Measurements from ENCODE around the gene DCLRE1B.

Gene DCLRE1B

DNA sequence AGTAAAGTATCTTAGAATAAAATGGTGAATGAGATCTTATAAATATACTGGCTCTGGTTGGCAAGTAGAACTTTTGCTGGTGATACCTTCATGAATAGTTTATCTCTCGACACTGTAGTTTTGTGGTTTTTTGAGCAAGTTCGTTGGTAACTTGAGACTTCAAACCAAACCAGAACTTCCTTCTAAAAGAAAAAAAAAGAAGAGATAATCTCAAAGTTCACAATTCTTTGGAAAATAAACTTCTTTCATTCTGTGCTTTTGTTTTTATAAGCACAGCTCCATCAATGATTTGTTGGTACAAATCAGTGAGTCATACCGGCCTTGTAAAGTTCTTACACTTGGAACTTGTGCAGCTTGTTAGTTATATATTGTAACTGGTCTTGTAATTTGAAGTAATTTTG lies 26.3 kb downstream of the DCLRE1B start:
- TF ChIP-seq, protein P1, sequence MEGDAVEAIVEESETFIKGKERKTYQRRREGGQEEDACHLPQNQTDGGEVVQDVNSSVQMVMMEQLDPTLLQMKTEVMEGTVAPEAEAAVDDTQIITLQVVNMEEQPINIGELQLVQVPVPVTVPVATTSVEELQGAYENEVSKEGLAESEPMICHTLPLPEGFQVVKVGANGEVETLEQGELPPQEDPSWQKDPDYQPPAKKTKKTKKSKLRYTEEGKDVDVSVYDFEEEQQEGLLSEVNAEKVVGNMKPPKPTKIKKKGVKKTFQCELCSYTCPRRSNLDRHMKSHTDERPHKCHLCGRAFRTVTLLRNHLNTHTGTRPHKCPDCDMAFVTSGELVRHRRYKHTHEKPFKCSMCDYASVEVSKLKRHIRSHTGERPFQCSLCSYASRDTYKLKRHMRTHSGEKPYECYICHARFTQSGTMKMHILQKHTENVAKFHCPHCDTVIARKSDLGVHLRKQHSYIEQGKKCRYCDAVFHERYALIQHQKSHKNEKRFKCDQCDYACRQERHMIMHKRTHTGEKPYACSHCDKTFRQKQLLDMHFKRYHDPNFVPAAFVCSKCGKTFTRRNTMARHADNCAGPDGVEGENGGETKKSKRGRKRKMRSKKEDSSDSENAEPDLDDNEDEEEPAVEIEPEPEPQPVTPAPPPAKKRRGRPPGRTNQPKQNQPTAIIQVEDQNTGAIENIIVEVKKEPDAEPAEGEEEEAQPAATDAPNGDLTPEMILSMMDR (IDR thresholded peaks at IDR 0.05; ENCODE audit: insufficient read depth, missing control alignments), result no peak
- FAIRE-seq (no peak), DNase-seq (ENCODE audit: insufficient read length, low spot score) (no peak)

DNA sequence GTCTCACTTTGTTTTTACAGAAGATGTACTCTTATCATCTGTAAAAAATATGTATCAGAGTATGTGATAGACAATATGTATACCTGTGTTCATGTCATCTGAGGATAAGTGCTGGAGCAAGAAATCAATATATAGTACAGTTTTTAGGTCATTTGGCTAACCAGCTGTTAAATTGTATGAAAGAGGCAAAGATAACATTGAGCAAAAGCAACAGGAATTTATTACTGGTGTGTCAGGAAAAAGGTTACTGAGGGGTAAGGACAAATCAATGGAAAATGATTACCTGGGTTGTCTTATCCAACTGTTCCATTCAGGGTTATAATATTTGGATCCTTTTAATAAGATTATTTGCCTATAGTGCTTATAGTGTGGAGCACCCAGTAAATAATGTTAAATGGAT lies 28.9 kb downstream of the DCLRE1B start:
- DNase-seq (ENCODE audit: insufficient read length, low spot score) (no peak), FAIRE-seq (no peak)
- TF ChIP-seq, protein P1 (IDR thresholded peaks at IDR 0.05; ENCODE audit: insufficient read depth, missing control alignments), result no peak

DNA sequence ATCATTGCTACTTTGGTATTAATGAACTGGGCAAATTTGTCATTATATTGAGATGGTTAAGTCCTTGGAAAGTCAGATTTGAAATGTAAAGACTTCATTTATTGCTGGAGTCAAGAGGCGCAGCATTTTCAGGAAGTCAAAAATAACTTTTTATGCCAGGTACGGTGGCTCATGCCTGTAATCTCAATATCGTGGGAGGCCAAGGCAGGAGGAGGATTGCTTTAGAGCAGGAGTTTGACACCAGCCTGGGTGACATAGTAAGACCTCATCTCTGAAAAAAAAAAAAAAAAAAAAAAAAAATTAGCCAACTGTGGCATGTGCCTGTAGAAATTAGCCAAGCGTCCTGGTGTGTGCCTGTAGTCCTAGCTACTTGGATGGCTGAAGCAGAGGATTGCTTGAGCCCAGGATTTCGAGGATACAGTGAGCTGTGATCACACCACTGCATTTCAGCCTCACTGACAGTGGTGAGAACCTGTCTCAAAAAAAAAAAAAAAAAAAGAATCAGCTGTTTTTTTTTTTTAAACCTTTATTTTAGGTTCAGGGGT lies 29.5 kb downstream of the DCLRE1B start:
- no peak for FAIRE-seq
- TF ChIP-seq, protein P1 (IDR thresholded peaks at IDR 0.05; ENCODE audit: insufficient read depth, missing control alignments), result no peak
- no peak for DNase-seq (ENCODE audit: insufficient read length, low spot score)

DNA sequence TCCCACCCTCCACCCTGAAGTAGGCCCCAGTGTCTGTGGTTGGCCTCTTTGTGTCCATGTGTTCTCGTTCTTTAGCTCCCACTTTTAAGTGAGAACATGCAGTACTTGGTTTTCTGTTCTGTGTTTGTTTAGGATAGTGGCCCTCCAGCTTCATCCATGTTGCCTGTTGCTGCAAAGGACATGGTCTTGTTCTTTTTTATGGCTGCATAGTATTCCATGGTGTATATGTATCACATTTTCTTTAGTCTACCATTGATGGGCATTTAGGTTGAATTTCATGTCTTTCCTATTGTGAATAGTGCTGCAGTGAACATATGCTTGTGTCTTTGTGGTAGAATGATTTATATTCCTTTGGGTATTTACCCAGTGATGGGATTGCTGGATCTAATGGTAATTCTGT lies 30.1 kb downstream of the DCLRE1B start:
- FAIRE-seq, result no peak

DNA sequence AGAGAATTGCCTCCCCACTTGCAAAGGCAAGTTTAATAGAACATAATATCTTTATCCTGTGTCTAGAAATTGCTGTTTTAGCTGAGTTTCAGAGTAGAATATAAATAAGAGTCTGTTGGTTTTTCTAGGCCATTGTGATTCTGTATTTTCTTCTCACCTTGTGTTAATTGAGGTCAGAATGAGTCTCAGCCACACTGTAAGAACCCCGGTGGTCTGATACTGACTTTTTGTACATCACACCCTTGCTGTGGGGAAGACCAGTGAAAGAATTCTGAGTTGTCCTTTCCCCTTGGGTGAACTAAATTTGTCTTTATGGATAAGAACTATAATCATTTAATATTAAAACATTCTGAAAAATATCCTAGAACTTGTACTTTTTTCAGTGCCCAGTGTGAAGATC lies 30.8 kb downstream of the DCLRE1B start:
- TF ChIP-seq, protein P1 (IDR thresholded peaks at IDR 0.05; ENCODE audit: insufficient read depth, missing control alignments), result no peak
- DNase-seq (ENCODE audit: insufficient read length, low spot score) (no peak), FAIRE-seq (no peak)

More for the DNA sequence above, 30.1 kb downstream of the DCLRE1B start:
- no peak for DNase-seq (ENCODE audit: insufficient read length, low spot score)
- TF ChIP-seq, protein P1 (IDR thresholded peaks at IDR 0.05; ENCODE audit: insufficient read depth, missing control alignments), result no peak

DNA sequence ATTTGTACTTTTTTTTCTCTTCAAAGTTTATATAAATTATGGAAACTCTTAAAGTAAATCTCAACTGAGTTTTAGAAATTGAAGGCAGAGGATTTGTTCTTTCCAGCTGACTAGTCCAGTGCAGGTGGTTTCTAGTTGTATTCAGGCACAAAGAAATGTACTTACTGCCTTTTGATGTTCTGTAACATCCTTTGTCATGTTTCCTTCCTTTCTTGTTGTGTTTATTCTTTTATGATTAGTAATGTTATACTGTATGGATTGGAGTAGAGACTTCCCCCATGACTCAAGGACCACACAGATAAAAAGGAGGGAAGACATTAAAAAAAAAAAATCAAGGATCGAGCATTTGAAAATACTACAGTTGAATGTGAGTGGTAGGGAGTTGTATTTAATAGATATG lies 32.0 kb downstream of the DCLRE1B start:
- FAIRE-seq, result no peak
- DNase-seq (ENCODE audit: insufficient read length, low spot score), result no peak
- TF ChIP-seq, protein P1 (IDR thresholded peaks at IDR 0.05; ENCODE audit: insufficient read depth, missing control alignments), result no peak

DNA sequence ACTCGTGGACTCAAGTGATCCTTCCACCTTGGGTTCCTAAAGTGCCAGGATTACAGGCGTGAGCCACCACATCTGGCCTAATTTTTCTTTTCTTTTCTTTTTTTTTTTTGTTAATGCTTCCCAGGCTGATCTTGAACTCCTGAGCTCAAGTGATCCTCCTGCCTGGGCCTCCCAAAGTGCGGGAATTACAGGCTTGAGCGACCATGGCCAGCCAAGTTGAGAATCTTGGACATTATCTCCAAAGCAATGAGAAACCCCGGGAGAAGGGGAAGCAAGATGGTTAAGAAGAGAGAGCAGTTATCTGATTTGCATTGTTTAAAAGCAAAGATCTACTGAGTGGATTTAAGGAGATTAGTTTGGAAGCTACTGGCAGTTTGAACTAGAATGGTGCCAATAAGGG lies 33.1 kb downstream of the DCLRE1B start:
- FAIRE-seq, result no peak
- DNase-seq (ENCODE audit: insufficient read length, low spot score), result no peak
- TF ChIP-seq, protein P1 (IDR thresholded peaks at IDR 0.05; ENCODE audit: insufficient read depth, missing control alignments), result no peak
